KOPT-K1 (cell line): ENCODE measurements around the gene TMEM150C.
"Not testable (repeated sequence)": the region's sequence is repeated elsewhere in the genome, so short reads cannot be mapped to it uniquely, and the experiment has no call there.

Source experiments
- H3K27ac ChIP-seq: fragments of 200-600 bp; sonication (generic); 2 replicates; pipeline ENCODE4 v1.5.1; 2016; ENCODE audit warnings: antibody characterized with exemption, mild to moderate bottlenecking, low read depth, low read length; ENCODE audit not compliant: poor library complexity, severe bottlenecking
- H3K36me3 ChIP-seq: fragments of 200-600 bp; sonication (generic); 2 replicates; pipeline ENCODE4 v1.5.1; 2017; ENCODE audit warnings: antibody characterized with exemption, mild to moderate bottlenecking, low read length, moderate library complexity; ENCODE audit not compliant: insufficient read depth
- H3K9me3 ChIP-seq: fragments of 200-600 bp; sonication (generic); 2 replicates; pipeline ENCODE4 v1.5.1; 2017; ENCODE audit warnings: antibody characterized with exemption, low read length, mild to moderate bottlenecking; ENCODE audit not compliant: insufficient read depth, poor library complexity, severe bottlenecking

TMEM150C gene

GRCh38 chr4:82585690-82586435 lies 24.1 kb upstream of the TMEM150C start:
- H3K9me3 ChIP-seq: no peaks in the 10 kb centered on the region
- H3K36me3 ChIP-seq: no peaks in the 10 kb centered on the region
- no peak overlapping the region for H3K27ac ChIP-seq

GRCh38 chr4:82584931-82585330 lies 23.1 kb upstream of the TMEM150C start:
- H3K27ac ChIP-seq: no peak overlapping the region
- no peaks in the 10 kb centered on the region for H3K36me3 ChIP-seq
- no peaks in the 10 kb centered on the region for H3K9me3 ChIP-seq

- H3K27ac ChIP-seq: no peak overlapping the region
- H3K36me3 ChIP-seq: no peaks in the 10 kb centered on the region
- no peaks in the 10 kb centered on the region for H3K9me3 ChIP-seq
Observed at GRCh38 chr4:82583897-82584587, 22.3 kb upstream of the TMEM150C start.

- H3K9me3 ChIP-seq: no peaks in the 10 kb centered on the region
- no peaks in the 10 kb centered on the region for H3K36me3 ChIP-seq
- no peak overlapping the region for H3K27ac ChIP-seq
Observed at GRCh38 chr4:82579932-82580331, 18.1 kb upstream of the TMEM150C start.

GRCh38 chr4:82578935-82579334 lies 17.1 kb upstream of the TMEM150C start:
- Histone ChIP-seq H3K9me3 (no peaks in the 10 kb centered on the region), H3K27ac (no peak overlapping the region), H3K36me3 (no peaks in the 10 kb centered on the region)

GRCh38 chr4:82577451-82577850 lies 15.7 kb upstream of the TMEM150C start:
- Histone ChIP-seq H3K27ac (no peak overlapping the region), H3K36me3 (no peaks in the 10 kb centered on the region), H3K9me3 (no peaks in the 10 kb centered on the region)

- Histone ChIP-seq H3K27ac (no peak overlapping the region), H3K9me3 (no peaks in the 10 kb centered on the region), H3K36me3 (no peaks in the 10 kb centered on the region)
Observed at GRCh38 chr4:82569727-82570126, 7.9 kb upstream of the TMEM150C start.

- H3K27ac ChIP-seq: no peak overlapping the region
- H3K36me3 ChIP-seq: no peaks in the 10 kb centered on the region
- H3K9me3 ChIP-seq: no peaks in the 10 kb centered on the region
Observed at GRCh38 chr4:82569076-82569475, 7.3 kb upstream of the TMEM150C start.

- Histone ChIP-seq H3K27ac (no peak overlapping the region), H3K36me3 (no peaks in the 10 kb centered on the region)
Observed at GRCh38 chr4:82567444-82567843, 5.7 kb upstream of the TMEM150C start.

GRCh38 chr4:82562564-82562854 lies 721 bp upstream of the TMEM150C start:
- no peak overlapping the region for H3K27ac ChIP-seq
- no peaks in the 10 kb centered on the region for H3K9me3 ChIP-seq
- H3K36me3 ChIP-seq: no peaks in the 10 kb centered on the region

More at GRCh38 chr4:82567444-82567843, 5.7 kb upstream of the TMEM150C start:
- H3K9me3 ChIP-seq: no peaks in the 10 kb centered on the region

- no peaks in the 10 kb centered on the region for H3K9me3 ChIP-seq
- H3K36me3 ChIP-seq: no peaks in the 10 kb centered on the region
- no peak overlapping the region for H3K27ac ChIP-seq
Observed at GRCh38 chr4:82560853-82561785, 669 bp downstream of the TMEM150C start.

- no peak overlapping the region for H3K27ac ChIP-seq
- no peaks in the 10 kb centered on the region for H3K36me3 ChIP-seq
- H3K9me3 ChIP-seq: no peaks in the 10 kb centered on the region
Observed at GRCh38 chr4:82559735-82560120, 2.1 kb downstream of the TMEM150C start.

- H3K36me3 ChIP-seq, H3K27ac ChIP-seq, H3K9me3 ChIP-seq: not testable (repeated sequence)
Observed at GRCh38 chr4:82559090-82559734, 2.6 kb downstream of the TMEM150C start.

- no peaks in the 10 kb centered on the region for H3K36me3 ChIP-seq
- H3K27ac ChIP-seq: no peak overlapping the region
- H3K9me3 ChIP-seq: no peaks in the 10 kb centered on the region
Observed at GRCh38 chr4:82555276-82555675, 6.5 kb downstream of the TMEM150C start.

- Histone ChIP-seq H3K9me3 (no peaks in the 10 kb centered on the region), H3K27ac (no peak overlapping the region), H3K36me3 (no peaks in the 10 kb centered on the region)
Observed at GRCh38 chr4:82553020-82553419, 8.8 kb downstream of the TMEM150C start.
